ENCODE results near the gene LMTK3.
"Not testable (repeated sequence)": the region's sequence is repeated elsewhere in the genome, so short reads cannot be mapped to it uniquely, and the experiment has no call there.

LMTK3 gene

GRCh38 chr19:48541813-48542212 is 30.2 kb upstream of the LMTK3 start:
- TF ChIP-seq CTCF (IDR thresholded peaks at IDR 0.05; ENCODE audit: insufficient read depth, low read length, poor library complexity, severe bottlenecking) = no peak
- no peaks in the 10 kb centered on the region for H3K27me3 ChIP-seq (replicated peaks; ENCODE audit: control insufficient read depth, insufficient read depth, low read length)
- H3K36me3 ChIP-seq (ENCODE audit: control insufficient read depth, insufficient read depth, low read length) = no peaks in the 10 kb centered on the region
- no peak overlapping the region for H3K4me3 ChIP-seq (replicated peaks; ENCODE audit: low read depth, low read length)
- no peak for DNase-seq (ENCODE audit: extremely low read depth, insufficient read length)

GRCh38 chr19:48540110-48540509 is 28.5 kb upstream of the LMTK3 start:
- no peak for TF ChIP-seq CTCF (IDR thresholded peaks at IDR 0.05; ENCODE audit: insufficient read depth, low read length, poor library complexity, severe bottlenecking)
- no peaks in the 10 kb centered on the region for H3K27me3 ChIP-seq (replicated peaks; ENCODE audit: control insufficient read depth, insufficient read depth, low read length)
- no peaks in the 10 kb centered on the region for H3K36me3 ChIP-seq (ENCODE audit: control insufficient read depth, insufficient read depth, low read length)
- no peak for DNase-seq (ENCODE audit: extremely low read depth, insufficient read length)
- no peak overlapping the region for H3K4me3 ChIP-seq (replicated peaks; ENCODE audit: low read depth, low read length)

GRCh38 chr19:48539503-48540096 is 28.0 kb upstream of the LMTK3 start:
- Histone ChIP-seq H3K4me3 (replicated peaks; ENCODE audit: low read depth, low read length) (no peak overlapping the region), H3K27me3 (replicated peaks; ENCODE audit: control insufficient read depth, insufficient read depth, low read length) (no peaks in the 10 kb centered on the region), H3K36me3 (ENCODE audit: control insufficient read depth, insufficient read depth, low read length) (no peaks in the 10 kb centered on the region)
- DNase-seq (ENCODE audit: extremely low read depth, insufficient read length) = no peak
- no peak for TF ChIP-seq CTCF (IDR thresholded peaks at IDR 0.05; ENCODE audit: insufficient read depth, low read length, poor library complexity, severe bottlenecking)

GRCh38 chr19:48538057-48538456 is 26.4 kb upstream of the LMTK3 start:
- H3K4me3 ChIP-seq (replicated peaks; ENCODE audit: low read depth, low read length); H3K36me3 ChIP-seq (ENCODE audit: control insufficient read depth, insufficient read depth, low read length); H3K27me3 ChIP-seq (replicated peaks; ENCODE audit: control insufficient read depth, insufficient read depth, low read length); DNase-seq (ENCODE audit: extremely low read depth, insufficient read length): not testable (repeated sequence)

GRCh38 chr19:48537541-48537940 is 25.9 kb upstream of the LMTK3 start:
- DNase-seq (ENCODE audit: extremely low read depth, insufficient read length) = no peak
- Histone ChIP-seq H3K27me3 (replicated peaks; ENCODE audit: control insufficient read depth, insufficient read depth, low read length) (no peaks in the 10 kb centered on the region), H3K36me3 (ENCODE audit: control insufficient read depth, insufficient read depth, low read length) (no peaks in the 10 kb centered on the region), H3K4me3 (replicated peaks; ENCODE audit: low read depth, low read length) (no peak overlapping the region)
- TF ChIP-seq CTCF (IDR thresholded peaks at IDR 0.05; ENCODE audit: insufficient read depth, low read length, poor library complexity, severe bottlenecking) = no peak

GRCh38 chr19:48533770-48534169 is 22.1 kb upstream of the LMTK3 start:
- no peak for TF ChIP-seq CTCF (IDR thresholded peaks at IDR 0.05; ENCODE audit: insufficient read depth, low read length, poor library complexity, severe bottlenecking)
- no peaks in the 10 kb centered on the region for H3K36me3 ChIP-seq (ENCODE audit: control insufficient read depth, insufficient read depth, low read length)
- no peak overlapping the region for H3K4me3 ChIP-seq (replicated peaks; ENCODE audit: low read depth, low read length)
- no peaks in the 10 kb centered on the region for H3K27me3 ChIP-seq (replicated peaks; ENCODE audit: control insufficient read depth, insufficient read depth, low read length)
- no peak for DNase-seq (ENCODE audit: extremely low read depth, insufficient read length)
